ENCODE data around the gene RAB7A.

The RAB7A gene

GRCh38 chr3:128698211-128699047, 27.6 kb upstream of the RAB7A start:
- Histone ChIP-seq H3K27me3 (ENCODE audit: insufficient read depth, low read length, poor library complexity) (no peaks in the 10 kb centered on the region), H3K4me1 (ENCODE audit: control insufficient read depth, low read depth, low read length) (no peaks in the 10 kb centered on the region)
- DNase-seq, result peak; percentile 50

GRCh38 chr3:128701342-128702212, 24.4 kb upstream of the RAB7A start:
- H3K36me3 ChIP-seq (ENCODE audit: control insufficient read depth, insufficient read depth, low read length), result no peaks in the 10 kb centered on the region
- no CpG with 5 or more reads among the region's 11 CpGs for WGBS (ENCODE audit: extremely low coverage, insufficient coverage, low lambda C conversion rate)
- H2AK5ac ChIP-seq (ENCODE audit: low read length), result no peak overlapping the region
- H3K4ac ChIP-seq (ENCODE audit: low read depth, low read length), result no peak overlapping the region
- no peak overlapping the region for H3K56ac ChIP-seq (ENCODE audit: low read length)
- H4K5ac ChIP-seq (ENCODE audit: low read length), result no peak overlapping the region
- no peak overlapping the region for H3K9ac ChIP-seq (ENCODE audit: low read length)
- no peak overlapping the region for H3K23ac ChIP-seq (ENCODE audit: low read length)
- no peaks in the 10 kb centered on the region for H3K79me1 ChIP-seq (ENCODE audit: low read length)
- H3K79me2 ChIP-seq (ENCODE audit: control insufficient read depth, insufficient read depth, low read length), result no peaks in the 10 kb centered on the region
- H2BK15ac ChIP-seq (replicated peaks; ENCODE audit: low read depth), result no peak overlapping the region
- no peak overlapping the region for H3K4me3 ChIP-seq (ENCODE audit: low read length)
- H3K4me2 ChIP-seq (ENCODE audit: low read length), result no peak overlapping the region
- no peak overlapping the region for H2BK5ac ChIP-seq (ENCODE audit: low read length)
- no peaks in the 10 kb centered on the region for H3K27me3 ChIP-seq (ENCODE audit: insufficient read depth, low read length, poor library complexity)
- H2BK120ac ChIP-seq (ENCODE audit: low read depth, low read length), result no peak overlapping the region
- no peak overlapping the region for H3K27ac ChIP-seq (ENCODE audit: low read depth, low read length)
- no peaks in the 10 kb centered on the region for H3K4me1 ChIP-seq (ENCODE audit: control insufficient read depth, low read depth, low read length)
- no peak for DNase-seq
- no peak overlapping the region for H3K18ac ChIP-seq (ENCODE audit: low read length)
- H4K8ac ChIP-seq (ENCODE audit: low read depth, low read length), result no peak overlapping the region

More at GRCh38 chr3:128698211-128699047, 27.6 kb upstream of the RAB7A start:
- no peaks in the 10 kb centered on the region for H3K79me1 ChIP-seq (ENCODE audit: low read length)
- WGBS (ENCODE audit: extremely low coverage, insufficient coverage, low lambda C conversion rate), result no CpG with 5 or more reads among the region's 53 CpGs
- H2AK5ac ChIP-seq (ENCODE audit: low read length), result no peak overlapping the region
- peak overlapping the region; percentile 99 for H3K23ac ChIP-seq (ENCODE audit: low read length)
- no peak overlapping the region for H3K27ac ChIP-seq (ENCODE audit: low read depth, low read length)
- H4K5ac ChIP-seq (ENCODE audit: low read length), result no peak overlapping the region
- H3K56ac ChIP-seq (ENCODE audit: low read length), result peak overlapping the region; percentile 91
- no peaks in the 10 kb centered on the region for H3K79me2 ChIP-seq (ENCODE audit: control insufficient read depth, insufficient read depth, low read length)
- no peak overlapping the region for H2BK120ac ChIP-seq (ENCODE audit: low read depth, low read length)
- H3K9ac ChIP-seq (ENCODE audit: low read length), result peak overlapping the region; percentile 78
- H3K18ac ChIP-seq (ENCODE audit: low read length), result peak overlapping the region; percentile 33
- H2BK5ac ChIP-seq (ENCODE audit: low read length), result no peak overlapping the region
- H3K4me2 ChIP-seq (ENCODE audit: low read length), result peak overlapping the region; percentile 83
- H3K36me3 ChIP-seq (ENCODE audit: control insufficient read depth, insufficient read depth, low read length), result no peaks in the 10 kb centered on the region
- no peak overlapping the region for H2BK15ac ChIP-seq (replicated peaks; ENCODE audit: low read depth)
- H3K4me3 ChIP-seq (ENCODE audit: low read length), result peak overlapping the region; percentile 51
- no peak overlapping the region for H4K8ac ChIP-seq (ENCODE audit: low read depth, low read length)
- no peak overlapping the region for H3K4ac ChIP-seq (ENCODE audit: low read depth, low read length)

GRCh38 chr3:128702391-128702790, 23.6 kb upstream of the RAB7A start:
- Histone ChIP-seq H3K4me3 (ENCODE audit: low read length) (no peak overlapping the region), H3K23ac (ENCODE audit: low read length) (no peak overlapping the region), H3K36me3 (ENCODE audit: control insufficient read depth, insufficient read depth, low read length) (no peaks in the 10 kb centered on the region), H3K27ac (ENCODE audit: low read depth, low read length) (no peak overlapping the region), H3K79me2 (ENCODE audit: control insufficient read depth, insufficient read depth, low read length) (no peaks in the 10 kb centered on the region), H3K56ac (ENCODE audit: low read length) (no peak overlapping the region), H4K5ac (ENCODE audit: low read length) (no peak overlapping the region), H3K9ac (ENCODE audit: low read length) (no peak overlapping the region), H3K4me1 (ENCODE audit: control insufficient read depth, low read depth, low read length) (no peaks in the 10 kb centered on the region), H3K4ac (ENCODE audit: low read depth, low read length) (no peak overlapping the region), H4K8ac (ENCODE audit: low read depth, low read length) (no peak overlapping the region), H2BK15ac (replicated peaks; ENCODE audit: low read depth) (no peak overlapping the region), H2AK5ac (ENCODE audit: low read length) (no peak overlapping the region), H3K4me2 (ENCODE audit: low read length) (no peak overlapping the region), H2BK5ac (ENCODE audit: low read length) (no peak overlapping the region), H2BK120ac (ENCODE audit: low read depth, low read length) (no peak overlapping the region), H3K79me1 (ENCODE audit: low read length) (no peaks in the 10 kb centered on the region), H3K18ac (ENCODE audit: low read length) (no peak overlapping the region), H3K27me3 (ENCODE audit: insufficient read depth, low read length, poor library complexity) (no peaks in the 10 kb centered on the region)
- no peak for DNase-seq
- WGBS (ENCODE audit: extremely low coverage, insufficient coverage, low lambda C conversion rate), result no CpG with 5 or more reads among the region's 3 CpGs

- Histone ChIP-seq H3K27ac (ENCODE audit: low read depth, low read length) (no peak overlapping the region), H3K36me3 (ENCODE audit: control insufficient read depth, insufficient read depth, low read length) (no peaks in the 10 kb centered on the region), H3K9ac (ENCODE audit: low read length) (no peak overlapping the region), H3K79me1 (ENCODE audit: low read length) (no peaks in the 10 kb centered on the region), H3K23ac (ENCODE audit: low read length) (no peak overlapping the region), H3K4ac (ENCODE audit: low read depth, low read length) (no peak overlapping the region), H2BK5ac (ENCODE audit: low read length) (no peak overlapping the region), H3K27me3 (ENCODE audit: insufficient read depth, low read length, poor library complexity) (no peaks in the 10 kb centered on the region), H3K4me2 (ENCODE audit: low read length) (no peak overlapping the region), H2BK120ac (ENCODE audit: low read depth, low read length) (no peak overlapping the region), H4K5ac (ENCODE audit: low read length) (no peak overlapping the region), H4K8ac (ENCODE audit: low read depth, low read length) (no peak overlapping the region), H2BK15ac (replicated peaks; ENCODE audit: low read depth) (no peak overlapping the region), H3K18ac (ENCODE audit: low read length) (no peak overlapping the region), H3K4me3 (ENCODE audit: low read length) (no peak overlapping the region), H3K4me1 (ENCODE audit: control insufficient read depth, low read depth, low read length) (peaks cover 2% of the 10 kb centered on the region), H3K79me2 (ENCODE audit: control insufficient read depth, insufficient read depth, low read length) (no peaks in the 10 kb centered on the region), H3K56ac (ENCODE audit: low read length) (no peak overlapping the region), H2AK5ac (ENCODE audit: low read length) (no peak overlapping the region)
- no CpG with 5 or more reads among the region's 5 CpGs for WGBS (ENCODE audit: extremely low coverage, insufficient coverage, low lambda C conversion rate)
- DNase-seq, result no peak
Observed at GRCh38 chr3:128703561-128703960, 22.4 kb upstream of the RAB7A start.

GRCh38 chr3:128706086-128706615, 19.8 kb upstream of the RAB7A start:
- no peak overlapping the region for H3K18ac ChIP-seq (ENCODE audit: low read length)
- no peak overlapping the region for H2BK120ac ChIP-seq (ENCODE audit: low read depth, low read length)
- H4K5ac ChIP-seq (ENCODE audit: low read length), result no peak overlapping the region
- no peaks in the 10 kb centered on the region for H3K79me2 ChIP-seq (ENCODE audit: control insufficient read depth, insufficient read depth, low read length)
- no peak overlapping the region for H2BK5ac ChIP-seq (ENCODE audit: low read length)
- H3K4ac ChIP-seq (ENCODE audit: low read depth, low read length), result no peak overlapping the region
- no CpG with 5 or more reads among the region's 7 CpGs for WGBS (ENCODE audit: extremely low coverage, insufficient coverage, low lambda C conversion rate)
- no peak overlapping the region for H3K27ac ChIP-seq (ENCODE audit: low read depth, low read length)
- no peak overlapping the region for H2AK5ac ChIP-seq (ENCODE audit: low read length)
- no peaks in the 10 kb centered on the region for H3K27me3 ChIP-seq (ENCODE audit: insufficient read depth, low read length, poor library complexity)
- H3K4me2 ChIP-seq (ENCODE audit: low read length), result no peak overlapping the region
- no peaks in the 10 kb centered on the region for H3K36me3 ChIP-seq (ENCODE audit: control insufficient read depth, insufficient read depth, low read length)
- H3K23ac ChIP-seq (ENCODE audit: low read length), result no peak overlapping the region
- H3K79me1 ChIP-seq (ENCODE audit: low read length), result no peaks in the 10 kb centered on the region
- H3K4me3 ChIP-seq (ENCODE audit: low read length), result no peak overlapping the region
- no peak overlapping the region for H3K56ac ChIP-seq (ENCODE audit: low read length)
- no peak overlapping the region for H2BK15ac ChIP-seq (replicated peaks; ENCODE audit: low read depth)
- no peak overlapping the region for H3K9ac ChIP-seq (ENCODE audit: low read length)
- peaks cover 3% of the 10 kb centered on the region for H3K4me1 ChIP-seq (ENCODE audit: control insufficient read depth, low read depth, low read length)
- no peak for DNase-seq
- H4K8ac ChIP-seq (ENCODE audit: low read depth, low read length), result no peak overlapping the region
